Colonic mucosa (tissue), 4 donors: ENCODE data around the gene P2RX6. TPM values are rescaled to one million over a fixed set of nuclear protein-coding genes. Genes with fewer than 3 reads are reported as not detected.

Experiments
- DNase-seq: peaks from one replicate; pipeline ENCODE4 v3.0.0-alpha.2; 2020
- H3K27ac ChIP-seq: fragments of 200-600 bp; one replicate; pipeline ENCODE4 v1.8.0; 2021
- H3K27me3 ChIP-seq: fragments of 200-600 bp; one replicate; pipeline ENCODE4 v1.8.0; 2021
- H3K36me3 ChIP-seq: fragments of 200-600 bp; one replicate; pipeline ENCODE4 v1.8.0; 2021
- H3K4me1 ChIP-seq: fragments of 200-600 bp; one replicate; pipeline ENCODE4 v1.8.0; 2021; ENCODE audit warnings: mild to moderate bottlenecking
- H3K4me3 ChIP-seq: fragments of 200-600 bp; one replicate; pipeline ENCODE4 v1.8.0; 2021
- H3K9ac ChIP-seq, 2 donors: one replicate each; pipeline ENCODE4 v1.7.0; 2013; ENCODE audit warnings: control low read depth in 2 of 2, low read depth in 2 of 2, low read length in 2 of 2
- H3K9me3 ChIP-seq: fragments of 200-600 bp; one replicate; pipeline ENCODE4 v1.8.0; 2021
- CTCF ChIP-seq: fragments of 200-600 bp; IDR thresholded peaks from one replicate; pipeline ENCODE4 v1.8.0; 2022; ENCODE audit warnings: antibody characterized with exemption, mild to moderate bottlenecking
- intact Hi-C: fragments of 100-400 bp; cut with DNase I; formaldehyde crosslinking; loops from one replicate; pipeline ENCODE4 v1.14.1; 2022
- total RNA-seq, 2 donors: library from RNA; stranded (reverse); fragmentation: NEBNext Ultra II Directional in 1 of 2; extraction: Animal tissue kit (Norgen Biotek cat#: 25700) in 1 of 2; gene quantifications; one replicate each; pipeline ENCODE4 v1.2.1, GENCODE V29; 2021
- donor health status: healthy.
- donor health status: DM: no; HTN: no; CAD: no.
- donor health status: DM: no; HTN: no; CAD: no.

P2RX6 gene
- total RNA-seq, 2 donors from 2014 or later: 0.27 to 0.62 TPM

GRCh38 chr22:20974336-20974955, 40.5 kb upstream of the P2RX6 start:
- H3K4me1 ChIP-seq: no peaks in the 10 kb centered on the region
- no peak for DNase-seq
- no peaks in the 10 kb centered on the region for H3K36me3 ChIP-seq
- no peaks in the 10 kb centered on the region for H3K9me3 ChIP-seq
- H3K27me3 ChIP-seq: no peaks in the 10 kb centered on the region
- no peak for TF ChIP-seq CTCF
- H3K9ac ChIP-seq: no peak overlapping the region
- no peak overlapping the region for H3K27ac ChIP-seq
- intact Hi-C loops: no loop called here
- H3K4me3 ChIP-seq: no peak overlapping the region

GRCh38 chr22:20975541-20976290, 39.2 kb upstream of the P2RX6 start:
- H3K9me3 ChIP-seq: no peaks in the 10 kb centered on the region
- H3K4me3 ChIP-seq: no peak overlapping the region
- no peaks in the 10 kb centered on the region for H3K36me3 ChIP-seq
- TF ChIP-seq CTCF: no peak
- H3K4me1 ChIP-seq: no peaks in the 10 kb centered on the region
- no peak overlapping the region for H3K9ac ChIP-seq
- DNase-seq: no peak
- intact Hi-C loops: no loop called here
- no peak overlapping the region for H3K27ac ChIP-seq
- no peaks in the 10 kb centered on the region for H3K27me3 ChIP-seq

- intact Hi-C loops: no loop called here
- Histone ChIP-seq H3K27ac (no peak overlapping the region), H3K36me3 (no peaks in the 10 kb centered on the region), H3K27me3 (no peaks in the 10 kb centered on the region), H3K4me1 (peaks cover 5% of the 10 kb centered on the region), H3K4me3 (no peak overlapping the region), H3K9ac (no peak overlapping the region), H3K9me3 (no peaks in the 10 kb centered on the region)
- no peak for DNase-seq
- no peak for TF ChIP-seq CTCF
These were observed 38.6 kb upstream of the P2RX6 start for GRCh38 chr22:20976291-20976877.

GRCh38 chr22:20977019-20977418, 37.9 kb upstream of the P2RX6 start:
- no peaks in the 10 kb centered on the region for H3K9me3 ChIP-seq
- no peaks in the 10 kb centered on the region for H3K27me3 ChIP-seq
- no peak for DNase-seq
- H3K4me3 ChIP-seq: no peak overlapping the region
- peaks cover 7% of the 10 kb centered on the region for H3K4me1 ChIP-seq
- no peak for TF ChIP-seq CTCF
- intact Hi-C loops: no loop called here
- no peak overlapping the region for H3K9ac ChIP-seq
- H3K36me3 ChIP-seq: no peaks in the 10 kb centered on the region
- no peak overlapping the region for H3K27ac ChIP-seq

- Histone ChIP-seq H3K27ac (no peak overlapping the region), H3K4me1 (peaks cover 7% of the 10 kb centered on the region), H3K9me3 (no peaks in the 10 kb centered on the region), H3K9ac (no peak overlapping the region), H3K4me3 (no peak overlapping the region), H3K36me3 (no peaks in the 10 kb centered on the region), H3K27me3 (no peaks in the 10 kb centered on the region)
- no peak for TF ChIP-seq CTCF
- DNase-seq: no peak
- intact Hi-C loops: no loop called here
These were observed 37.3 kb upstream of the P2RX6 start for GRCh38 chr22:20977516-20978170.
